CD4-positive, alpha-beta T cell treated with Interleukin-15 for 4 hours (primary cell): Measurements from ENCODE around the gene C5orf46.
"Not testable (repeated sequence)": the region's sequence is repeated elsewhere in the genome, so short reads cannot be mapped to it uniquely, and the experiment has no call there.

ENCODE experiments used
- DNase-seq: peaks from one replicate; pipeline ENCODE4 v3.0.0-alpha.2; 2020; ENCODE audit warnings: low spot score

The C5orf46 gene

GRCh38 chr5:147893820-147894219 is 12.5 kb downstream of the C5orf46 start:
- DNase-seq = no peak

GRCh38 chr5:147892696-147893296 is 13.5 kb downstream of the C5orf46 start:
- DNase-seq = no peak

GRCh38 chr5:147887930-147888329 is 18.4 kb downstream of the C5orf46 start:
- no peak for DNase-seq

GRCh38 chr5:147887026-147887627 is 19.2 kb downstream of the C5orf46 start:
- DNase-seq = peak; percentile 4

GRCh38 chr5:147882586-147883313 is 23.6 kb downstream of the C5orf46 start:
- DNase-seq = no peak

GRCh38 chr5:147880487-147880886 is 25.9 kb downstream of the C5orf46 start:
- DNase-seq = no peak

DNA sequence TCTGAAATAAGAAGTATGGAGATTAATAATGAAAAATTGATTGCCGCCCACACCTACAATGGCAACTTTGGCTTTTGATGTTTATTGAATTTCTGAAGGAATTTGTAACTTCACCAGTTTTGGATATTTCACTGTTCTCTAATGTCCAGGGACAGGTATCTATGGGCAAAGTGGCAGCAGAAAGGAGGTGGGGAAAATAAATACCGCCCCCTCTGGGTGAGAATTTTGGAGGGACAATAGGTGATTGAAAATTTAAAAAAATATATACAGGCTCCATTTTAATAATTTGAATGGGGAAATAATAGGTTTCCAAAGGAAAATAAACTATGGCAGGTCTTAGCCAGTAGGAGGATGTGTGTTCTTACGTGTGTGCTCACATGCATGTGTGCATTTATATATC is 26.6 kb downstream of the C5orf46 start:
- DNase-seq = no peak

- no peak for DNase-seq
Measured at GRCh38 chr5:147878066-147878759, 28.1 kb downstream of the C5orf46 start, which contains the start of gene SCGB3A2. Gene SCGB3A2 (plus strand): TSS chr5:147878711. CDS start chr5:147878804, 93 bp downstream.

DNA sequence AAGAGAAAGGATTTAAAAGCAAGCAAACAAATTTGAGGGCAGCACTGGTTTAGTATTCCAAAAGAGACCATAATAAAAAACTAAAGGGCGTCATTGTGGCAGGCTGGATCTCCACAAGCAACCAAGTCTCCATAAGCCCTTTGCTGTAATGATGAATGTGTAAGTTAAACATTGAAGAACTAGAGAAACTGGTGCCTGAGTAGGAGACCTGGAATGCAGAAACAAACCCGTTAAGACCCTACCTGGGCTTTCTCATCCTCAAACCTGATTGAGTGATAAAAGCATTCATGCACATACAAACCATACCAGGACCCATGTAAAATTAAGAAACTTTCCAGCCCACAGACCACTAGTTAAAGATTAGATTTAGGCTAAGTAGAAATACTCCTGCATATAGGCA is 29.7 kb downstream of the C5orf46 start:
- no peak for DNase-seq

DNA sequence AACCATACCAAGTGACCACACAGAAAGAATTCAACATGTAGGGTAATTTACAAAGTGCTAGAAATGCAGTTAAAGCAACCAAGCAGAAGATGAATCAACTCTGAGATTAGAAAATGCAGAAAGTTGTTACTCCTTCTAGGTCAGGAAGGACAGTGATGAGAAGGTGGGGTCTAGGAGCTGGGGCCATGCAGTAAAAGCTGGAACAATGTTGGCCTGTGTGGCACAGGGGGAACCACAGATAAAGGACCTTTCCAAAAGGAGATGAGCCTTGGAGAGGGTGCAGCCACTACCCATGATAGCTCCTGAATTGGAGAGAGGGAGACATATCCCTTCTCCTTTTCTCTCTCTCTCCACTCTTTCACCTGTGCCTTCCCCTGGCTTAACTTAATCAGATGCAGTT is 30.2 kb downstream of the C5orf46 start:
- DNase-seq = no peak

GRCh38 chr5:147874910-147875367 is 31.4 kb downstream of the C5orf46 start:
- no peak for DNase-seq

DNA sequence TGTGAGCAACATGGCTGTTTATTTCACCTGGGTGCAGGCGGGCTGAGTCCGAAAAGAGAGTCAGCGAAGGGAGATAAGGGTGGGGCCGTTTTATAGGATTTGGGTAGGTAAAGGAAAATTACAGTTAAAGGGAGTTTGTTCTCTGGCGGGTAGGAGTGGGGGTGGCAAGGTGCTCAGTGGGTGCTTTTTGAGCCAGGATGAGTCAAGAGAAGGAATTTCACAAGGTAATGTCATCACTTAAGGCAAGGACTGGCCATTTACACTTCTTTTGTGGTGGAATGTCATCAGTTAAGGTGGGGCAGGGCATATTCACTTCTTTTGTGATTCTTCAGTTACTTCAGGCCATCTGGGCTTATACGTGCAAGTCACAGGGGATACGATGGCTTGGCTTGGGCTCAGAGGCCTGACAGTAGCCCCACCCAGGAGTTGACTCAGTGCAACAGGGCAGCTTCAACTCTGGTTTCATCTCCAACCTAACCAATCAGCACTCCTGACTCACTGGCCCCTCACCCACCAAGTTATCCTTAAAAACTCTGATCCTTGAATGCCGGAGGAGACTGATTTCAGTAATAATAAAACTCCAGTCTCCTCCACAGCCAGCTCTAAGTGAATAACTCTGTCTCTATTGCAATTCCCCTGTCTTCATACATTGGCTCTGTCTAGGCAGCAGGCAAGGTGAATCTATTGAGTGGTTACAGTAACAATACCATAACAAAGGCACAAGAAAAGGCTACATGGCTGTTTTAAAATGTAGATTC is 32.0 kb downstream of the C5orf46 start:
- DNase-seq = not testable (repeated sequence)

GRCh38 chr5:147872744-147873435 is 33.4 kb downstream of the C5orf46 start:
- DNase-seq = not testable (repeated sequence)

DNA sequence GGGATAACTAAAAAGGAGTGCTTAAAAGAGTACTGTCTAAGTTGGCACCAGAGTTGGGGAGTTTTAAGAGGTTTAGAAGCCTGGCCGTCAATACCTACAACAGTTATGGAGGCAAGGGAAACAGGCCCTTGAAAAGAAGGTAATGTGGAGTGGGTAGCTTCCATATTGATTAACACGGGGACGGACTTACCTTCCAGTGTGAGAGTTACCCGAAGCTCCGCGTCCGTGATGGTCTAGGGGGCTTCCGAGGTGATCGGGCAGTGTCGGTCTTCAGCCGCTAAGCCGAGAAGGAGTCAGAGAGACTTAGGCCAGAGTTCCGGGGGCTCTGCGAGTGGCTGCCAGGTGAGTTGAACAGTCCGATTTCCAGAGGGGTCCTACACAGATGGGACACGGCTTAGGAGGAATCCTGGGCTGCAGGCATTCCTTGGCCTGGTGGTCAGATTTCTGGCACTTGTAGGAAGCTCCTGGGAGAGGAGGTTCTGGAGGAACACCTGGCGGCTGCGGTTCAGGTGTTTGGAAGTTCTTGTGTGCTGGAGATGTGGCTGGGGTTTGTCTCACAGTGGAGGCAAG is 34.3 kb downstream of the C5orf46 start:
- not testable (repeated sequence) for DNase-seq

- DNase-seq = not testable (repeated sequence)
Measured at GRCh38 chr5:147869892-147870291, 36.4 kb downstream of the C5orf46 start.

GRCh38 chr5:147869112-147869511 is 37.2 kb downstream of the C5orf46 start:
- DNase-seq = no peak

GRCh38 chr5:147863454-147864158 is 42.7 kb downstream of the C5orf46 start:
- no peak for DNase-seq

DNA sequence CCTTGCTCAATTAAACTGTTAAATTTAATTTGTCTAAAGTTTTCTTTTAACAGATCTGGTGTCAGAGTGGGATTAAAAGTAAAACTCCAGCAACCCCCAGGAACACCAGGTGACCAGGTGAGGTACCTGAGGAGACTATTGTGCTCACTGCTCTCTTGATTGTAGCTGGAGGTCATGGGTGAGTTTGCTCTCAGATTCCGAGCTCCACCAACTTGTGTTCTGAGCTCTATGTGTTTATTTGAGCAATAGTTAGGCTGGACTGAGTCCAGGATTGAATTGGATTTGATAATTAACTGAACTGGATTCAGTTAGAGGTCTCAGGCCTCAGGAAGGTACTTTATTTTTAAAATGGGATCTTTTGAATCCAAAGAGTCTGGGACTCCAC is 45.7 kb downstream of the C5orf46 start:
- DNase-seq = no peak

DNA sequence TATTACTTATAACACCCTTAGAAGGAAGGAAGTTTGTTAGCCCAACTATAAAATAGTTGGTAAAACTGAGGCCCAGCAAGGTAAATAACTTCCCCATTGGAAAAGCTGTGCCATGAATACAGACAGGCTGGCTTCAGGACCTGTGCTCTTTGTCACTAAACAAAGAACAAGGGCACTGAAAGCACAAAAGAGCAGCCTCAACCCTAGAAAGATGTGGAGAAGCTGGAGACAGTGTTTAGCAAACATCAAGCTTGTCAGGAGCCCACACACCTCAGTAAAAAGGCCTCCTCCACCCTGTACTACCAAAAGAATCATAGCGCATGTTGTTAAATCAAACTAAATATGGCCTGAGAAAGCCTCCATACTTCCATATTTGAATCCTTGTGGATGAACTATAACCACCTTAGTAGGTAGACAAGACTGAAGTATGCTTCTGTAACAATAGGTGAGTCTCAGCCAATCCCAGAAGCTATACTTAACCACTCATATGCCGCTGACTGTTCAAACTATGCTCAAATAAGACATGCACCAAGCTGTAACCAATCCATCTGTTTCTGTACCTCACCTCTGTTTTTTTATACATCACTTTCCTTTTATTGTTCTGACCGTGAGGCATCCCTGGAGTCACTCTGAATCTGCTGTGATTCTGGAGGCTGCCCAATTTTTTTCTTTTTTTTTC is 46.2 kb downstream of the C5orf46 start:
- DNase-seq = no peak

- no peak for DNase-seq
Measured at GRCh38 chr5:147858565-147858964, 47.8 kb downstream of the C5orf46 start.
